K562 (cell line): ENCODE measurements around the gene REG4.

ENCODE experiments used
- EP300 ChIP-seq: IDR thresholded peaks from 2 replicates; pipeline ENCODE4 v1.6.1; 2012; ENCODE audit warnings: low read length, improper control_type of control experiment
- TF ChIP-seq, protein P1 (sequence below): fragments of 450-650 bp; IDR thresholded peaks from 2 replicates; pipeline ENCODE4 v1.7.0; 2016; ENCODE audit warnings: borderline replicate concordance
- TF ChIP-seq, protein P2 (sequence below): fragments of 250-450 bp; sonication (Bioruptor Pico); IDR thresholded peaks from 2 replicates; pipeline ENCODE4 v1.8.0; 2022; ENCODE audit warnings: moderate library complexity, mild to moderate bottlenecking, inconsistent platforms

DNA sequence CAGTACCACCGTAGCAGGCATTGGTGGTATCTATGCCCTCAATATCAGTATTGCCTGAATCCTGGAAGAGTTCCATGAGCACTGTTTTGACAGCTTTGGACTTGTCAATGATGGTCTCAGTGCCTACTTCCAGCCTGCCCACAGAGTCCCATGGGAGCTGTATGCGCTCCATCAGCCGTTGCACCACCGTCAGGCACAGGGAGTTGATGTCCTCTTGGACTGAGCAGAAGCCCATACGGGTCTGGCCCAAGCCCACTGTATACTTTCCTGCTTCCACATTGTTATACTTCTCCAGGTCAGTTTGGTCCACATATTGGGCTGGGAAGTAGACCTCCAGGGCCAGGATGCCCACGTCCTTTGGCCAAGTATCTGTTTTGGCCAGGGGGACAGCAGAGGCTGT lies 47.0 kb downstream of the REG4 start:
- TF ChIP-seq, protein P1, sequence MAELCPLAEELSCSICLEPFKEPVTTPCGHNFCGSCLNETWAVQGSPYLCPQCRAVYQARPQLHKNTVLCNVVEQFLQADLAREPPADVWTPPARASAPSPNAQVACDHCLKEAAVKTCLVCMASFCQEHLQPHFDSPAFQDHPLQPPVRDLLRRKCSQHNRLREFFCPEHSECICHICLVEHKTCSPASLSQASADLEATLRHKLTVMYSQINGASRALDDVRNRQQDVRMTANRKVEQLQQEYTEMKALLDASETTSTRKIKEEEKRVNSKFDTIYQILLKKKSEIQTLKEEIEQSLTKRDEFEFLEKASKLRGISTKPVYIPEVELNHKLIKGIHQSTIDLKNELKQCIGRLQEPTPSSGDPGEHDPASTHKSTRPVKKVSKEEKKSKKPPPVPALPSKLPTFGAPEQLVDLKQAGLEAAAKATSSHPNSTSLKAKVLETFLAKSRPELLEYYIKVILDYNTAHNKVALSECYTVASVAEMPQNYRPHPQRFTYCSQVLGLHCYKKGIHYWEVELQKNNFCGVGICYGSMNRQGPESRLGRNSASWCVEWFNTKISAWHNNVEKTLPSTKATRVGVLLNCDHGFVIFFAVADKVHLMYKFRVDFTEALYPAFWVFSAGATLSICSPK, result no peak
- TF ChIP-seq, protein P2, sequence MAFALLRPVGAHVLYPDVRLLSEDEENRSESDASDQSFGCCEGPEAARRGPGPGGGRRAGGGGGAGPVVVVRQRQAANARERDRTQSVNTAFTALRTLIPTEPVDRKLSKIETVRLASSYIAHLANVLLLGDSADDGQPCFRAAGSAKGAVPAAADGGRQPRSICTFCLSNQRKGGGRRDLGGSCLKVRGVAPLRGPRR (CRISPR knock-in tag), result no peak
- no peak for TF ChIP-seq EP300
